A549 (cell line): ENCODE measurements around the gene CDH18.

Experiments used
- CEBPB ChIP-seq, 2 experiments: fragments of >200 bp in 1 of 2; sonication (Bioruptor Twin) in 1 of 2; formaldehyde crosslinking in 1 of 2; IDR thresholded peaks; 2 replicates each; pipeline ENCODE4 v1.6.1; 2012 to 2016
- CTCF ChIP-seq: fragments of >200 bp; sonication (Bioruptor Twin); formaldehyde crosslinking; IDR thresholded peaks from 3 replicates; pipeline ENCODE4 v1.5.1; 2016
- E2F6 ChIP-seq: IDR thresholded peaks from 2 replicates; pipeline ENCODE4 v1.6.1; 2012; ENCODE audit warnings: low read depth, borderline replicate concordance
- ESRRA ChIP-seq: fragments of 150-350 bp; IDR thresholded peaks from 2 replicates; pipeline ENCODE4 v1.6.1; 2014; ENCODE audit warnings: mild to moderate bottlenecking, low read length, borderline replicate concordance
- POLR2A ChIP-seq: IDR thresholded peaks from 2 replicates; pipeline ENCODE4 v1.6.1; 2012; ENCODE audit warnings: mild to moderate bottlenecking, low read length

GRCh38 chr5:19488786-19489185, 499.2 kb downstream of the CDH18 start:
- TF ChIP-seq POLR2A (no peak), CTCF (no peak), E2F6 (no peak), CEBPB (IDR thresholded peaks at IDR 0.05) (no peak), ESRRA (no peak)
